VCaP (cell line): ENCODE results near the gene KCNK18.
"Not testable (repeated sequence)": the region's sequence is repeated elsewhere in the genome, so short reads cannot be mapped to it uniquely, and the experiment has no call there.

ENCODE experiments used
- H3K27ac ChIP-seq: fragments of 450-650 bp; 2 replicates; pipeline ENCODE4 v1.5.1; 2017
- CTCF ChIP-seq: fragments of 450-650 bp; conservative IDR thresholded peaks from 2 replicates; pipeline ENCODE4 v1.5.1; 2017; ENCODE audit warnings: mild to moderate bottlenecking, moderate library complexity

Gene KCNK18

GRCh38 chr10:117175215-117175900 lies 21.9 kb upstream of the KCNK18 start:
- no peak; the same call in none of the 2 replicates for TF ChIP-seq CTCF
- no peak overlapping the region for H3K27ac ChIP-seq

GRCh38 chr10:117175901-117176534 lies 21.3 kb upstream of the KCNK18 start:
- H3K27ac ChIP-seq: no peak overlapping the region
- peak; percentile 78 for TF ChIP-seq CTCF

- TF ChIP-seq CTCF: no peak
- H3K27ac ChIP-seq: no peak overlapping the region
Measured at GRCh38 chr10:117178190-117178589, 19.1 kb upstream of the KCNK18 start.

GRCh38 chr10:117184296-117184695 lies 13.0 kb upstream of the KCNK18 start:
- no peak overlapping the region for H3K27ac ChIP-seq
- TF ChIP-seq CTCF: no peak

GRCh38 chr10:117184821-117185220 lies 12.5 kb upstream of the KCNK18 start:
- no peak for TF ChIP-seq CTCF
- H3K27ac ChIP-seq: no peak overlapping the region

- H3K27ac ChIP-seq: not testable (repeated sequence)
Measured at GRCh38 chr10:117185817-117186216, 11.5 kb upstream of the KCNK18 start.

- TF ChIP-seq CTCF: no peak
- no peak overlapping the region for H3K27ac ChIP-seq
Measured at GRCh38 chr10:117186832-117187615, 10.3 kb upstream of the KCNK18 start.
